ENCODE measurements around the gene CFAP298. TPM values are rescaled to one million over a fixed set of nuclear protein-coding genes. Genes with fewer than 3 reads are reported as not detected.

Gene CFAP298
- total RNA-seq, 4 donors from 2014 or later: 6.4 to 27.3 (median 20.9) TPM; not detected in 1

GRCh38 chr21:32602099-32602498 lies 10.1 kb downstream of the CFAP298 start:
- Histone ChIP-seq H3K27ac (no peak overlapping the region), H3K36me3 (peaks cover 0 to 50% (median 18%) of the 10 kb centered on the region in 4 donors), H3K27me3 (no peaks in the 10 kb centered on the region), H3K9me3 (no peaks in the 10 kb centered on the region), H3K4me1 (no peaks in the 10 kb centered on the region), H3K4me3 (no peak overlapping the region)
- intact Hi-C loops (cut with DNase I; ENCODE audit: low total_unique reads) (no loop called here), in situ Hi-C loops (cut with MboI; ENCODE audit: low pct_ligation_motif_present in 1 of 4, low pct_unique_long_range_greater_than_20kb in 1 of 4, low sequenced_read_pairs in 3 of 4) (loop anchor here in 2 of 4 donors (10.0 kb wide), 1 partner anchor 197 kb away; no protein-coding TSS in a partner anchor)
- WGBS, 2 donors (ENCODE audit: low coverage in 1 of 2): 85% methylated on average over 6 of the region's 6 CpGs; no CpG with 5 or more reads in 1 of the 2 donors
- TF ChIP-seq POLR2AphosphoS5 (IDR thresholded peaks at IDR 0.05) (no peak), EP300 (IDR thresholded peaks at IDR 0.05; ENCODE audit: low read depth) (no peak), CTCF (IDR thresholded peaks at IDR 0.05) (no peak), POLR2A (IDR thresholded peaks at IDR 0.05) (no peak)
- no peak for DNase-seq

- Histone ChIP-seq H3K9me3 (no peaks in the 10 kb centered on the region), H3K27me3 (no peaks in the 10 kb centered on the region), H3K36me3 (peaks cover 0 to 25% (median 7%) of the 10 kb centered on the region in 4 donors), H3K4me1 (no peaks in the 10 kb centered on the region), H3K27ac (no peak overlapping the region), H3K4me3 (no peak overlapping the region)
- no peak for DNase-seq
- 90 to 100% methylated on average over 1 to 8 of the region's 8 CpGs for WGBS, 2 donors (ENCODE audit: low coverage in 1 of 2)
- intact Hi-C loops (cut with DNase I; ENCODE audit: low total_unique reads): no loop called here
- TF ChIP-seq POLR2AphosphoS5 (IDR thresholded peaks at IDR 0.05) (no peak), EP300 (IDR thresholded peaks at IDR 0.05; ENCODE audit: low read depth) (no peak), POLR2A (IDR thresholded peaks at IDR 0.05) (no peak), CTCF (IDR thresholded peaks at IDR 0.05) (no peak)
- in situ Hi-C loops (cut with MboI; ENCODE audit: low pct_ligation_motif_present in 1 of 4, low pct_unique_long_range_greater_than_20kb in 1 of 4, low sequenced_read_pairs in 3 of 4): loop anchor here in 1 of 4 donors (10.0 kb wide), 1 partner anchor 195 kb away; no protein-coding TSS in a partner anchor
Measured at GRCh38 chr21:32599526-32599925, 12.7 kb downstream of the CFAP298 start.

- no peaks in the 10 kb centered on the region for H3K27me3 ChIP-seq
- H3K4me3 ChIP-seq: no peak overlapping the region
- in situ Hi-C loops (cut with MboI; ENCODE audit: low pct_ligation_motif_present in 1 of 4, low pct_unique_long_range_greater_than_20kb in 1 of 4, low sequenced_read_pairs in 3 of 4): loop anchor here in 1 of 4 donors (10.0 kb wide), 1 partner anchor 194 kb away; no protein-coding TSS in a partner anchor
- 51 to 79% methylated on average over 3 to 5 of the region's 5 CpGs for WGBS, 2 donors (ENCODE audit: low coverage in 1 of 2)
- TF ChIP-seq POLR2A (IDR thresholded peaks at IDR 0.05) (no peak), EP300 (IDR thresholded peaks at IDR 0.05; ENCODE audit: low read depth) (no peak), CTCF (IDR thresholded peaks at IDR 0.05) (no peak), POLR2AphosphoS5 (IDR thresholded peaks at IDR 0.05) (no peak)
- intact Hi-C loops (cut with DNase I; ENCODE audit: low total_unique reads): no loop called here
- DNase-seq: no peak
- no peak overlapping the region for H3K27ac ChIP-seq
- H3K36me3 ChIP-seq: peaks cover 0 to 23% (median 6%) of the 10 kb centered on the region in 4 donors
- no peaks in the 10 kb centered on the region for H3K4me1 ChIP-seq
- H3K9me3 ChIP-seq: no peaks in the 10 kb centered on the region
Measured at GRCh38 chr21:32599091-32599490, 13.1 kb downstream of the CFAP298 start.

GRCh38 chr21:32597205-32597604 lies 15.0 kb downstream of the CFAP298 start:
- Histone ChIP-seq H3K9me3 (no peaks in the 10 kb centered on the region), H3K27ac (no peak overlapping the region), H3K4me1 (no peaks in the 10 kb centered on the region), H3K27me3 (no peaks in the 10 kb centered on the region), H3K4me3 (no peak overlapping the region), H3K36me3 (peaks cover 0 to 6% (median 2%) of the 10 kb centered on the region in 4 donors)
- TF ChIP-seq CTCF (IDR thresholded peaks at IDR 0.05) (no peak), EP300 (IDR thresholded peaks at IDR 0.05; ENCODE audit: low read depth) (no peak), POLR2A (IDR thresholded peaks at IDR 0.05) (no peak), POLR2AphosphoS5 (IDR thresholded peaks at IDR 0.05) (no peak)
- WGBS, 2 donors (ENCODE audit: low coverage in 1 of 2): 51% methylated on average over 6 of the region's 6 CpGs; no CpG with 5 or more reads in 1 of the 2 donors
- no peak for DNase-seq
- intact Hi-C loops (cut with DNase I; ENCODE audit: low total_unique reads) (no loop called here), in situ Hi-C loops (cut with MboI; ENCODE audit: low pct_ligation_motif_present in 1 of 4, low pct_unique_long_range_greater_than_20kb in 1 of 4, low sequenced_read_pairs in 3 of 4) (loop anchor here in 1 of 4 donors (10.0 kb wide), 1 partner anchor 192 kb away; no protein-coding TSS in a partner anchor)
